K562 (cell line): Measurements from ENCODE around the gene SLC46A3. TPM values are rescaled to one million over a fixed set of nuclear protein-coding genes. Genes with fewer than 3 reads are reported as not detected.

ENCODE experiments used
- BDP1 ChIP-seq: IDR thresholded peaks from 3 replicates; pipeline ENCODE4 v1.6.1; 2011; ENCODE audit not compliant: insufficient read length, insufficient read depth
- CHD1 ChIP-seq: fragments of 200-600 bp; sonication (generic); IDR thresholded peaks from one replicate; pipeline ENCODE4 v1.6.1; 2012; ENCODE audit warnings: mild to moderate bottlenecking, moderate library complexity, low read length, inconsistent platforms
- DDX20 ChIP-seq: fragments of 450-650 bp; IDR thresholded peaks from 2 replicates; pipeline ENCODE4 v1.6.1; 2016; ENCODE audit warnings: missing genetic modification characterization, low read depth, mild to moderate bottlenecking, missing compliant biosample characterization, moderate library complexity
- DEAF1 ChIP-seq: fragments of 450-650 bp; formaldehyde crosslinking; IDR thresholded peaks from 2 replicates; pipeline ENCODE4 v1.4.0; 2020; ENCODE audit warnings: mild to moderate bottlenecking, moderate library complexity
- DIDO1 ChIP-seq: fragments of 450-650 bp; IDR thresholded peaks from 2 replicates; pipeline ENCODE4 v1.6.1; 2016; ENCODE audit warnings: low read depth, missing biosample characterization, missing genetic modification characterization
- FOXP4 ChIP-seq: sonication (generic); formaldehyde crosslinking; IDR thresholded peaks from 2 replicates; pipeline ENCODE4 v1.8.0; 2022; ENCODE audit warnings: mild to moderate bottlenecking, missing genetic modification reagents, borderline replicate concordance
- FUS ChIP-seq: fragments of 200-400 bp; formaldehyde crosslinking; optimal IDR thresholded peaks from 2 replicates; pipeline ENCODE3; 2017; ENCODE audit warnings: low read depth, low read length
- MCM5 ChIP-seq: fragments of 450-650 bp; IDR thresholded peaks from 2 replicates; pipeline ENCODE4 v1.6.1; 2016; ENCODE audit warnings: low read depth
- PHB ChIP-seq: fragments of 250-450 bp; sonication (Bioruptor Pico); IDR thresholded peaks from 2 replicates; pipeline ENCODE4 v1.5.0; 2021
- POLR2A ChIP-seq: fragments of 450-650 bp; conservative IDR thresholded peaks from 2 replicates; pipeline ENCODE4 v1.6.1; 2016
- PPARD ChIP-seq: fragments of 250-450 bp; sonication (Bioruptor Pico); IDR thresholded peaks from 2 replicates; pipeline ENCODE4 v1.8.0; 2022; ENCODE audit warnings: inconsistent platforms, mild to moderate bottlenecking, moderate library complexity
- SLC30A9 ChIP-seq: fragments of 250-450 bp; sonication (Bioruptor Pico); IDR thresholded peaks from 2 replicates; pipeline ENCODE4 v1.8.0; 2022; ENCODE audit warnings: mild to moderate bottlenecking, moderate library complexity
- STAT5A ChIP-seq: IDR thresholded peaks from 2 replicates; pipeline ENCODE4 v1.6.1; 2012; ENCODE audit warnings: low read length, inconsistent platforms, borderline replicate concordance
- TAL1 ChIP-seq: fragments of 450-650 bp; IDR thresholded peaks from 2 replicates; pipeline ENCODE4 v1.6.1; 2016; ENCODE audit warnings: mild to moderate bottlenecking
- TEAD1 ChIP-seq, 2 experiments: fragments of 450-650 bp in 1 of 2; sonication (generic) in 1 of 2; formaldehyde crosslinking; IDR thresholded peaks; 2 replicates each; pipeline versions ENCODE4 v1.4.0 to v1.8.0; 2020 to 2022; ENCODE audit warnings: mild to moderate bottlenecking in 2 of 2, missing genetic modification reagents in 1 of 2
- VEZF1 ChIP-seq: fragments of 200-800 bp; sonication (Bioruptor generic); IDR thresholded peaks from 2 replicates; pipeline ENCODE4 v1.6.1; 2017; ENCODE audit warnings: missing genetic modification characterization, missing compliant biosample characterization
- ZBTB43 ChIP-seq: sonication (generic); formaldehyde crosslinking; IDR thresholded peaks from 2 replicates; pipeline ENCODE4 v1.8.0; 2023; ENCODE audit warnings: mild to moderate bottlenecking, missing genetic modification reagents
- ZBTB49 ChIP-seq: sonication (generic); formaldehyde crosslinking; IDR thresholded peaks from 2 replicates; pipeline ENCODE4 v1.8.0; 2022; ENCODE audit warnings: missing genetic modification reagents, mild to moderate bottlenecking, borderline replicate concordance
- ZNF253 ChIP-seq: fragments of 250-450 bp; sonication (Bioruptor Pico); conservative IDR thresholded peaks from 2 replicates; pipeline ENCODE4 v1.6.1; 2021; ENCODE audit warnings: mild to moderate bottlenecking
- ZNF316 ChIP-seq: fragments of 450-650 bp; IDR thresholded peaks from 2 replicates; pipeline ENCODE4 v1.6.1; 2016
- ZNF77 ChIP-seq: fragments of 250-450 bp; sonication (Bioruptor Pico); IDR thresholded peaks from 2 replicates; pipeline ENCODE4 v1.5.0; 2020
- polyA plus RNA-seq, 8 experiments: library from polyadenylated mRNA; depleted of rRNA in 4 of 8; stranded (reverse) in 5 of 8; unstranded in 3 of 8; fragments of >200 nt; fragmentation: Nextera tagmentation in 2 of 8; fragmentation: Illumina TruSeq in 1 of 8; extraction: Ambion mirVana in 2 of 8; extraction: Trizol in 1 of 8; gene quantifications; 2 replicates each; pipeline versions ENCODE4 v1.2.1 to v1.2.3, GENCODE V29; 2011 to 2014; ENCODE audit warnings: inconsistent platforms in 1 of 8, missing spikeins in 1 of 8
- total RNA-seq, 7 experiments: library from RNA; depleted of rRNA in 6 of 7; stranded (reverse); fragments of >200 nt in 6 of 7; fragmentation: Illumina TruSeq in 2 of 7; extraction: Trizol in 2 of 7; gene quantifications; 2 replicates each; pipeline versions ENCODE4 v1.2.1 to v1.2.3, GENCODE V29; 2011 to 2021; ENCODE audit warnings: low replicate concordance in 1 of 7

Gene SLC46A3
- total and polyA plus RNA-seq, 9 of the 15 experiments (the other 6 are each of a cell fraction or from before 2014, with no cell fraction given), result 0.14 to 1.2 (median 0.51) TPM

- TF ChIP-seq ZBTB49 (no peak), PPARD (CRISPR knock-in tag) (no peak), DIDO1 (no peak), POLR2A (peak; percentile 93), TAL1 (no peak), FOXP4 (CRISPR knock-in tag) (0 out of 2 replicates have a peak, but pooled peaks have one; percentile 58), DEAF1 (CRISPR knock-in tag) (no peak), ZNF253 (CRISPR knock-in tag) (no peak), MCM5 (no peak), ZNF77 (CRISPR knock-in tag) (no peak), ZNF316 (peak; percentile 89), PHB (CRISPR knock-in tag) (no peak), STAT5A (no peak), TEAD1 (CRISPR knock-in tag; IDR thresholded peaks at IDR 0.05) (no peak), VEZF1 (peak; percentile 61), SLC30A9 (no peak), FUS (no peak), BDP1 (no peak), CHD1 (no peak), ZBTB43 (no peak), DDX20 (tag) (no peak)
Measured at GRCh38 chr13:28658796-28659620, 59.8 kb downstream of the SLC46A3 start, which contains the start of gene POMP (continued).
